Activated CD4-positive, alpha-beta memory T cell treated with anti-CD3 and anti-CD28 coated beads for 36 hours (primary cell): ENCODE measurements around the gene TULP1. TPM values are rescaled to one million over a fixed set of nuclear protein-coding genes. Genes with fewer than 3 reads are reported as not detected.
"Not testable (repeated sequence)": the region's sequence is repeated elsewhere in the genome, so short reads cannot be mapped to it uniquely, and the experiment has no call there.

Experiments
- CTCF ChIA-PET: fragments of 350-600 bp; sonication (Branson Sonifier 250); formaldehyde crosslinking; loops from one replicate; lab custom pipeline; 2021; ENCODE audit warnings: antibody characterized with exemption, inconsistent platforms; lab: Charles Lee
- POLR2A ChIA-PET: fragments of 350-600 bp; sonication (Branson Sonifier 250); formaldehyde crosslinking; loops from one replicate; lab custom pipeline; 2021; ENCODE audit warnings: antibody characterized with exemption; lab: Charles Lee
- DNase-seq: peaks from one replicate; pipeline ENCODE4 v3.0.0-alpha.2; 2020
- H3K27ac Mint-ChIP-seq: one replicate; pipeline ENCODE4 v1.8.0; 2021; ENCODE audit warnings: mixed read lengths
- H3K27me3 Mint-ChIP-seq: one replicate; pipeline ENCODE4 v1.8.0; 2021; ENCODE audit warnings: mixed read lengths
- H3K36me3 Mint-ChIP-seq: one replicate; pipeline ENCODE4 v1.8.0; 2021; ENCODE audit warnings: mixed read lengths
- H3K4me1 Mint-ChIP-seq: one replicate; pipeline ENCODE4 v1.8.0; 2021; ENCODE audit warnings: low read depth, mixed read lengths
- H3K4me3 Mint-ChIP-seq: one replicate; pipeline ENCODE4 v1.8.0; 2021; ENCODE audit warnings: mild to moderate bottlenecking, mixed read lengths
- H3K9me3 Mint-ChIP-seq: one replicate; pipeline ENCODE4 v1.8.0; 2021; ENCODE audit warnings: mixed read lengths
- intact Hi-C: fragments of 100-400 bp; cut with micrococcal nuclease; formaldehyde crosslinking; loops from one replicate; pipeline ENCODE4 v1.15.1; 2023
- total RNA-seq, 2 experiments: library from RNA; stranded (reverse); gene quantifications; one replicate each; pipeline ENCODE4 v1.2.3, GENCODE V29; 2021

Gene TULP1
- total RNA-seq, 2 experiments from 2014 or later, result not detected

GRCh38 chr6:35543459-35544193 is 30.9 kb upstream of the TULP1 start:
- CTCF ChIA-PET, result interaction anchor here (0.8 to 2.1 kb wide), 2 partner anchors 9 to 21 kb away, joined by 3 to 8 read pairs; no protein-coding TSS in a partner anchor
- intact Hi-C loops, result no loop called here
- H3K9me3 Mint-ChIP-seq, result peaks cover 5% of the 10 kb centered on the region
- no peaks in the 10 kb centered on the region for H3K4me1 Mint-ChIP-seq
- no peaks in the 10 kb centered on the region for H3K36me3 Mint-ChIP-seq
- peaks cover 3% of the 10 kb centered on the region for H3K27me3 Mint-ChIP-seq
- no peak overlapping the region for H3K4me3 Mint-ChIP-seq
- POLR2A ChIA-PET, result no interaction called here
- H3K27ac Mint-ChIP-seq, result no peak overlapping the region
- DNase-seq, result no peak

- Mint-ChIP-seq H3K4me3 (no peak overlapping the region), H3K36me3 (no peaks in the 10 kb centered on the region), H3K9me3 (peaks cover 5% of the 10 kb centered on the region), H3K27ac (no peak overlapping the region), H3K4me1 (no peaks in the 10 kb centered on the region), H3K27me3 (no peaks in the 10 kb centered on the region)
- POLR2A ChIA-PET, result no interaction called here
- CTCF ChIA-PET, result interaction anchor here (0.9 to 1.5 kb wide), 2 partner anchors 10 to 19 kb away, joined by 4 to 7 read pairs; no protein-coding TSS in a partner anchor
- intact Hi-C loops, result no loop called here
- no peak for DNase-seq
Measured at GRCh38 chr6:35541836-35542235, 29.1 kb upstream of the TULP1 start.

- DNase-seq, result no peak
- no peaks in the 10 kb centered on the region for H3K4me1 Mint-ChIP-seq
- H3K9me3 Mint-ChIP-seq, result peaks cover 5% of the 10 kb centered on the region
- CTCF ChIA-PET, result interaction anchor here (0.9 to 1.4 kb wide), 2 partner anchors 13 to 37 kb away, joined by 3 to 4 read pairs; no protein-coding TSS in a partner anchor
- H3K27ac Mint-ChIP-seq, result no peak overlapping the region
- POLR2A ChIA-PET, result no interaction called here
- H3K27me3 Mint-ChIP-seq, result no peaks in the 10 kb centered on the region
- no peak overlapping the region for H3K4me3 Mint-ChIP-seq
- intact Hi-C loops, result no loop called here
- H3K36me3 Mint-ChIP-seq, result no peaks in the 10 kb centered on the region
Measured at GRCh38 chr6:35539223-35539622, 26.5 kb upstream of the TULP1 start.

- H3K27me3 Mint-ChIP-seq, H3K4me1 Mint-ChIP-seq, H3K36me3 Mint-ChIP-seq, H3K4me3 Mint-ChIP-seq, H3K9me3 Mint-ChIP-seq, DNase-seq, H3K27ac Mint-ChIP-seq, intact Hi-C loops, POLR2A ChIA-PET: not testable (repeated sequence)
- CTCF ChIA-PET, result interaction anchor here (1.0 kb wide), 1 partner anchor 201 kb away, joined by 3 read pairs; the partner anchor contains the start of gene ARMC12
Measured at GRCh38 chr6:35535847-35536246, 23.2 kb upstream of the TULP1 start.

- Mint-ChIP-seq H3K9me3 (no peaks in the 10 kb centered on the region), H3K4me3 (no peak overlapping the region), H3K27ac (no peak overlapping the region), H3K4me1 (no peaks in the 10 kb centered on the region), H3K27me3 (no peaks in the 10 kb centered on the region), H3K36me3 (no peaks in the 10 kb centered on the region)
- DNase-seq, result no peak
- ChIA-PET CTCF (interaction anchor here (1.0 kb wide), 1 partner anchor 202 kb away, joined by 3 read pairs; the partner anchor contains the start of gene ARMC12), POLR2A (no interaction called here)
- intact Hi-C loops, result no loop called here
Measured at GRCh38 chr6:35534407-35535170, 21.9 kb upstream of the TULP1 start.

GRCh38 chr6:35533981-35534380 is 21.3 kb upstream of the TULP1 start:
- Mint-ChIP-seq H3K9me3 (no peaks in the 10 kb centered on the region), H3K4me1 (no peaks in the 10 kb centered on the region), H3K27me3 (no peaks in the 10 kb centered on the region), H3K27ac (no peak overlapping the region), H3K4me3 (no peak overlapping the region), H3K36me3 (no peaks in the 10 kb centered on the region)
- ChIA-PET POLR2A (no interaction called here), CTCF (no interaction called here)
- intact Hi-C loops, result no loop called here
- no peak for DNase-seq

- ChIA-PET POLR2A (no interaction called here), CTCF (interaction anchor here (1.5 to 1.6 kb wide), 3 partner anchors 9 to 190 kb away, joined by 4 to 10 read pairs (median 10); partner anchors contain the start of gene PPARD)
- H3K4me1 Mint-ChIP-seq, result no peaks in the 10 kb centered on the region
- H3K36me3 Mint-ChIP-seq, result no peaks in the 10 kb centered on the region
- no peak overlapping the region for H3K27ac Mint-ChIP-seq
- intact Hi-C loops, result no loop called here
- H3K4me3 Mint-ChIP-seq, result no peak overlapping the region
- H3K9me3 Mint-ChIP-seq, result no peaks in the 10 kb centered on the region
- H3K27me3 Mint-ChIP-seq, result no peaks in the 10 kb centered on the region
- no peak for DNase-seq
Measured at GRCh38 chr6:35532126-35532525, 19.4 kb upstream of the TULP1 start.

GRCh38 chr6:35524380-35525020 is 11.8 kb upstream of the TULP1 start:
- intact Hi-C loops, result no loop called here
- Mint-ChIP-seq H3K27ac (no peak overlapping the region), H3K4me1 (peaks cover 8% of the 10 kb centered on the region), H3K36me3 (no peaks in the 10 kb centered on the region), H3K27me3 (no peaks in the 10 kb centered on the region), H3K9me3 (no peaks in the 10 kb centered on the region), H3K4me3 (no peak overlapping the region)
- CTCF ChIA-PET, result interaction anchor here (0.7 to 5.9 kb wide), 7 partner anchors 8 to 212 kb away, joined by 3 to 125 read pairs (median 6); partner anchors contain the start of gene ARMC12
- no peak for DNase-seq
- POLR2A ChIA-PET, result interaction anchor here (0.7 kb wide), 1 partner anchor 203 kb away, joined by 4 read pairs; no protein-coding TSS in a partner anchor

GRCh38 chr6:35522660-35523658 is 10.3 kb upstream of the TULP1 start:
- no peaks in the 10 kb centered on the region for H3K9me3 Mint-ChIP-seq
- H3K4me3 Mint-ChIP-seq, result peak overlapping the region; percentile 67
- CTCF ChIA-PET, result interaction anchor here (0.5 to 5.9 kb wide), 37 partner anchors 9 to 773 kb away, joined by 3 to 125 read pairs (median 3); partner anchors contain the start of genes ARMC12 and TEAD3
- DNase-seq, result peak; percentile 87
- peaks cover 8% of the 10 kb centered on the region for H3K4me1 Mint-ChIP-seq
- intact Hi-C loops, result loop anchor here (1.0 kb wide), 2 partner anchors 29 to 214 kb away; partner anchors contain the start of gene ARMC12
- no peaks in the 10 kb centered on the region for H3K27me3 Mint-ChIP-seq
- H3K36me3 Mint-ChIP-seq, result no peaks in the 10 kb centered on the region
- no peak overlapping the region for H3K27ac Mint-ChIP-seq
- POLR2A ChIA-PET, result interaction anchor here (0.5 to 0.7 kb wide), 3 partner anchors 30 to 204 kb away, joined by 3 read pairs; no protein-coding TSS in a partner anchor

- ChIA-PET CTCF (interaction anchor here (0.5 to 5.9 kb wide), 27 partner anchors 10 to 772 kb away, joined by 3 to 125 read pairs (median 4); partner anchors contain the start of genes ARMC12 and TEAD3), POLR2A (interaction anchor here (0.7 kb wide), 1 partner anchor 31 kb away, joined by 3 read pairs; no protein-coding TSS in a partner anchor)
- Mint-ChIP-seq H3K4me1 (peaks cover 8% of the 10 kb centered on the region), H3K9me3 (no peaks in the 10 kb centered on the region), H3K4me3 (no peak overlapping the region), H3K36me3 (no peaks in the 10 kb centered on the region), H3K27ac (no peak overlapping the region), H3K27me3 (no peaks in the 10 kb centered on the region)
- DNase-seq, result no peak
- intact Hi-C loops, result loop anchor here (1.0 kb wide), 1 partner anchor 30 kb away; no protein-coding TSS in a partner anchor
Measured at GRCh38 chr6:35522151-35522550, 9.5 kb upstream of the TULP1 start.
